Kidney (tissue), 14 donors: ENCODE data around the gene FAM98C. TPM values are rescaled to one million over a fixed set of nuclear protein-coding genes. Genes with fewer than 3 reads are reported as not detected.

Experiments used
- DNase-seq, 5 donors: peaks; one replicate each; pipeline ENCODE4 v3.0.0-alpha.2; 2013 to 2020
- FAIRE-seq: peaks from 2 replicates; lab custom pipeline; 2012; peaks lifted over from hg19 to GRCh38; lab: Jason Lieb, UNC
- H3K27ac ChIP-seq, 2 donors: one replicate each; pipeline ENCODE4 v1.7.0; 2013; ENCODE audit warnings: low read depth in 2 of 2, low read length in 2 of 2, inconsistent platforms in 1 of 2
- H3K27me3 ChIP-seq: one replicate; pipeline ENCODE4 v1.7.1; 2013; ENCODE audit warnings: low read length, inconsistent platforms; ENCODE audit not compliant: control insufficient read depth, insufficient read depth
- H3K36me3 ChIP-seq, 3 donors: one replicate each; pipeline versions ENCODE4 v1.7.0 to v1.7.1; 2013; ENCODE audit warnings: low read length in 3 of 3, control low read depth in 1 of 3, inconsistent platforms in 1 of 3; ENCODE audit not compliant: insufficient read depth in 3 of 3, control insufficient read depth in 2 of 3
- H3K4me1 ChIP-seq, 3 donors: one replicate each; pipeline versions ENCODE4 v1.7.0 to v1.7.1; 2013; ENCODE audit warnings: low read length in 3 of 3, inconsistent platforms in 1 of 3, low read depth in 1 of 3; ENCODE audit not compliant: control insufficient read depth in 2 of 3, insufficient read depth in 2 of 3
- H3K4me3 ChIP-seq, 3 donors: one replicate each; pipeline versions ENCODE4 v1.7.0 to v1.8.1; 2013; ENCODE audit warnings: low read length in 3 of 3, control low read depth in 1 of 3, inconsistent platforms in 1 of 3
- H3K9ac ChIP-seq, 3 donors: one replicate each; pipeline versions ENCODE4 v1.7.0 to v1.7.1; 2013; ENCODE audit warnings: low read length in 3 of 3, control low read depth in 1 of 3, inconsistent platforms in 1 of 3
- H3K9me3 ChIP-seq, 3 donors: one replicate each; pipeline versions ENCODE4 v1.7.0 to v1.7.1; 2013; ENCODE audit warnings: low read length in 3 of 3, control low read depth in 1 of 3, inconsistent platforms in 1 of 3; ENCODE audit not compliant: control insufficient read depth in 2 of 3, insufficient read depth in 1 of 3
- intact Hi-C: fragments of 100-400 bp; cut with DNase I; formaldehyde crosslinking; loops from one replicate; pipeline ENCODE4 v1.11.1; 2022
- polyA plus RNA-seq: library from polyadenylated mRNA; stranded (reverse); fragments of 350-450 nt; fragmentation: Illumina TruSeq; extraction: RNeasy Lipid Tissue Mini Kit (QIAGEN cat#74804); gene quantifications from one replicate; pipeline ENCODE4 v1.2.3, GENCODE V29; 2014; ENCODE audit warnings: low read depth, low replicate concordance; ENCODE audit not compliant: insufficient read depth
- total RNA-seq: library from RNA; stranded (reverse); fragmentation: NEBNext Ultra II Directional; extraction: Animal tissue kit (Norgen Biotek cat#: 25700); gene quantifications from one replicate; pipeline ENCODE4 v1.2.1, GENCODE V29; 2021
- TF ChIP-seq, protein P1 (sequence below): IDR thresholded peaks from 3 replicates; pipeline ENCODE4 v1.5.1; 2012; ENCODE audit warnings: mild to moderate bottlenecking, moderate library complexity, borderline replicate concordance; ENCODE audit not compliant: insufficient read depth; ENCODE audit errors: extremely low read depth
- donor health status: control.
- donor health status: control.
- donor health status: control.
- donor health status: control.
- donor health status: control.
- donor health status: DM: yes; HTN: yes; CAD: no.
- donor health status: Normal renal cell carcinoma (clear cell type).

FAM98C gene
- total and polyA plus RNA-seq, 2 donors from 2014 or later = 22.3 to 25.2 TPM

DNA sequence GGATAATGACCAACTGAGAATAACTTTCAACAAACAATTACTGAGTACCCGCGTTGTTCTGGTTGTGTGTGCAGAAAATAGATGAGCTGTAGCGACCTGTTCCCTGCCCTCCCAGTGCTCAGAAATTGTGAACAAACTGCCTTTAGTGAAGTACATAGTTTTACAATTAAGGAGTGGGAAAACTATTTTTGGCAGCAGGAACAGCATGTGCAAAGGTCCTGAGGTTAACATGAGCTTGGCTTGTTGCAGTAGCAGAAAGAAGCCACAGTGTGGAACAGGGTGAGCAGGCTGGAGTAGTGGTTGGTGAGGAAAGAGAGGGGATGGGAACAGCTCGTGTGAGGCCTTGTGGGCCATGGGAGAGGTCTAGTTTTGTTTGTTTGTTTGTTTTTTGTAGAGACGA is 46.6 kb downstream of the FAM98C start:
- DNase-seq (no peak), FAIRE-seq (no peak)
- TF ChIP-seq, protein P1, sequence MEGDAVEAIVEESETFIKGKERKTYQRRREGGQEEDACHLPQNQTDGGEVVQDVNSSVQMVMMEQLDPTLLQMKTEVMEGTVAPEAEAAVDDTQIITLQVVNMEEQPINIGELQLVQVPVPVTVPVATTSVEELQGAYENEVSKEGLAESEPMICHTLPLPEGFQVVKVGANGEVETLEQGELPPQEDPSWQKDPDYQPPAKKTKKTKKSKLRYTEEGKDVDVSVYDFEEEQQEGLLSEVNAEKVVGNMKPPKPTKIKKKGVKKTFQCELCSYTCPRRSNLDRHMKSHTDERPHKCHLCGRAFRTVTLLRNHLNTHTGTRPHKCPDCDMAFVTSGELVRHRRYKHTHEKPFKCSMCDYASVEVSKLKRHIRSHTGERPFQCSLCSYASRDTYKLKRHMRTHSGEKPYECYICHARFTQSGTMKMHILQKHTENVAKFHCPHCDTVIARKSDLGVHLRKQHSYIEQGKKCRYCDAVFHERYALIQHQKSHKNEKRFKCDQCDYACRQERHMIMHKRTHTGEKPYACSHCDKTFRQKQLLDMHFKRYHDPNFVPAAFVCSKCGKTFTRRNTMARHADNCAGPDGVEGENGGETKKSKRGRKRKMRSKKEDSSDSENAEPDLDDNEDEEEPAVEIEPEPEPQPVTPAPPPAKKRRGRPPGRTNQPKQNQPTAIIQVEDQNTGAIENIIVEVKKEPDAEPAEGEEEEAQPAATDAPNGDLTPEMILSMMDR = no peak
- H3K4me3 ChIP-seq = no peak overlapping the region
- no peak overlapping the region for H3K9ac ChIP-seq
- H3K4me1 ChIP-seq = no peaks in the 10 kb centered on the region
- no peaks in the 10 kb centered on the region for H3K27me3 ChIP-seq
- no peaks in the 10 kb centered on the region for H3K36me3 ChIP-seq
- intact Hi-C loops = no loop called here
- no peak overlapping the region for H3K27ac ChIP-seq
- no peaks in the 10 kb centered on the region for H3K9me3 ChIP-seq

DNA sequence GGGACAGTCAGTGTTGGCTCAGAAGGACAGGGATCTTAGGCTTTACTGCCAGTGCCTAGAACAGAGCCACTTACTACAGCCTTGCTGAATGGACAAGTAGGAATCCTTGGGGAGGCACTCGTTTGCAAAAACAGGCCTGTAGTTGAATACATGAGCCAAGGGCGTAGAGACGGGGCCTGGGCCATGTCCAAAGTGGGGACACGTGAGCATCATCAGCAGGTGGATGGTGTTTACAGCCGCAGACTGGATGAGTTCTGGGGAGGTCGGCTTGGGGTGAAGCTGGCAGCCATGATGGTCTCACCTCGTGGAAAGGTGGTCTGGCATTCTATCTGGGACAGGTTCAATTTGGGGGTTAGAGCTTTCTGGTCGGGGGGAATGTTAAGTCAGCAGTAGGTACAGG is 48.1 kb downstream of the FAM98C start:
- Histone ChIP-seq H3K27ac (no peak overlapping the region), H3K9ac (no peak overlapping the region), H3K36me3 (no peaks in the 10 kb centered on the region), H3K27me3 (no peaks in the 10 kb centered on the region), H3K4me3 (no peak overlapping the region), H3K9me3 (no peaks in the 10 kb centered on the region), H3K4me1 (no peaks in the 10 kb centered on the region)
- TF ChIP-seq, protein P1 = no peak
- FAIRE-seq = no peak
- DNase-seq = no peak
- intact Hi-C loops = no loop called here

DNA sequence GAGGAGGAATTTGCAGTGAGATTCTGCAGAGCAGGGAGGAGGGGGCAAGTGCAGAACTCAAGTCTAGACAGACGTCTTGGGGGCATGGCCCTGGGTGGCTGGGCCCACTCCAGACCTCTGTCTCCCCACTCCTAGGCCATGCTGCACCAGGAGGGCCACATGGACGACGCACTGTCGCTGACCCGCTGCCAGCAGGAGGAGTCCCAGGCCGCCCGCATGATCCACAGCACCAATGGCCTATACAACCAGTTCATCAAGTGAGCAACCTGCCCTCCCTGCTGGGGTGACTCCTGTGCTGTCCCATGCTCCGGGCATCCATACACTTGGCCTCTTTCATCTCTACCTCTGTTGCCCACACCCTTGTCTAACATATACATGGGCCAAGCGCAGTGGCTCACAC is 48.7 kb downstream of the FAM98C start:
- Histone ChIP-seq H3K4me3 (no peak overlapping the region), H3K9me3 (no peaks in the 10 kb centered on the region), H3K36me3 (no peaks in the 10 kb centered on the region), H3K27me3 (no peaks in the 10 kb centered on the region), H3K4me1 (no peaks in the 10 kb centered on the region), H3K27ac (no peak overlapping the region), H3K9ac (no peak overlapping the region)
- intact Hi-C loops = no loop called here
- TF ChIP-seq, protein P1 = no peak
- DNase-seq = no peak
- no peak for FAIRE-seq
